ENCODE data around the gene JAK3.
"Not testable (repeated sequence)": the region's sequence is repeated elsewhere in the genome, so short reads cannot be mapped to it uniquely, and the experiment has no call there.

Gene JAK3

GRCh38 chr19:17807731-17808316 is 40.0 kb downstream of the JAK3 start:
- in situ Hi-C loops (cut with MboI; ENCODE audit: low sequenced_read_pairs), result no loop called here

- in situ Hi-C loops (cut with MboI; ENCODE audit: low sequenced_read_pairs), result no loop called here
Measured at GRCh38 chr19:17806945-17807344, 40.8 kb downstream of the JAK3 start.

- in situ Hi-C loops (cut with MboI; ENCODE audit: low sequenced_read_pairs), result no loop called here
Measured at GRCh38 chr19:17805427-17805826, 42.4 kb downstream of the JAK3 start.

GRCh38 chr19:17803264-17803896 is 44.4 kb downstream of the JAK3 start:
- in situ Hi-C loops (cut with MboI; ENCODE audit: low sequenced_read_pairs), result no loop called here

GRCh38 chr19:17802137-17802858 is 45.5 kb downstream of the JAK3 start:
- in situ Hi-C loops (cut with MboI; ENCODE audit: low sequenced_read_pairs), result no loop called here

GRCh38 chr19:17798599-17798998 is 49.2 kb downstream of the JAK3 start:
- in situ Hi-C loops (cut with MboI; ENCODE audit: low sequenced_read_pairs), result not testable (repeated sequence)

- in situ Hi-C loops (cut with MboI; ENCODE audit: low sequenced_read_pairs), result no loop called here
Measured at GRCh38 chr19:17797424-17798201, 50.2 kb downstream of the JAK3 start.

GRCh38 chr19:17796838-17797423 is 50.9 kb downstream of the JAK3 start:
- in situ Hi-C loops (cut with MboI; ENCODE audit: low sequenced_read_pairs), result no loop called here

GRCh38 chr19:17796013-17796837 is 51.6 kb downstream of the JAK3 start:
- in situ Hi-C loops (cut with MboI; ENCODE audit: low sequenced_read_pairs), result no loop called here

GRCh38 chr19:17795495-17795856 is 52.3 kb downstream of the JAK3 start:
- in situ Hi-C loops (cut with MboI; ENCODE audit: low sequenced_read_pairs), result no loop called here

GRCh38 chr19:17794731-17795494 is 52.9 kb downstream of the JAK3 start, which contains the start of gene B3GNT3:
Gene B3GNT3, plus strand, starts transcription at chr19:17795138. Its CDS starts 12,670 bp downstream, at chr19:17807808.
- in situ Hi-C loops (cut with MboI; ENCODE audit: low sequenced_read_pairs), result no loop called here

- in situ Hi-C loops (cut with MboI; ENCODE audit: low sequenced_read_pairs), result no loop called here
Measured at GRCh38 chr19:17794412-17794730, 53.4 kb downstream of the JAK3 start.

GRCh38 chr19:17790059-17790780 is 57.6 kb downstream of the JAK3 start:
- in situ Hi-C loops (cut with MboI; ENCODE audit: low sequenced_read_pairs), result no loop called here

GRCh38 chr19:17788632-17789031 is 59.1 kb downstream of the JAK3 start:
- in situ Hi-C loops (cut with MboI; ENCODE audit: low sequenced_read_pairs), result no loop called here

GRCh38 chr19:17787274-17787913 is 60.4 kb downstream of the JAK3 start:
- in situ Hi-C loops (cut with MboI; ENCODE audit: low sequenced_read_pairs), result no loop called here

- in situ Hi-C loops (cut with MboI; ENCODE audit: low sequenced_read_pairs), result no loop called here
Measured at GRCh38 chr19:17784201-17785008, 63.4 kb downstream of the JAK3 start.

GRCh38 chr19:17783721-17784120 is 64.1 kb downstream of the JAK3 start:
- in situ Hi-C loops (cut with MboI; ENCODE audit: low sequenced_read_pairs), result not testable (repeated sequence)

GRCh38 chr19:17780781-17781180 is 67.0 kb downstream of the JAK3 start:
- in situ Hi-C loops (cut with MboI; ENCODE audit: low sequenced_read_pairs), result no loop called here

Measured in HL-60/S4 treated with retinoic acid at 250 ng/mL for 4 days and 3 days (cell line).